ENCODE measurements around the gene EFCAB14. TPM values are rescaled to one million over a fixed set of nuclear protein-coding genes. Genes with fewer than 3 reads are reported as not detected.

Gene EFCAB14
- total RNA-seq, 1 experiment from 2014 or later, result 95.4 TPM

GRCh38 chr1:46649764-46650163 lies 69.2 kb downstream of the EFCAB14 start:
- Histone ChIP-seq H3F3A (ENCODE audit: insufficient read depth, low read depth) (0 out of 2 replicates have a peak, but pooled peaks cover 11% of the 10 kb centered on the region), H3K36me3 (ENCODE audit: low read depth) (peaks cover 2% of the 10 kb centered on the region; the same call in 1 of the 2 replicates), H3K79me2 (ENCODE audit: low read depth) (no peaks in the 10 kb centered on the region), H4K20me1 (ENCODE audit: insufficient read depth) (no peaks in the 10 kb centered on the region), H3K9me2 (ENCODE audit: insufficient read depth) (no peaks in the 10 kb centered on the region), H2AFZ (no peak overlapping the region), H3K4me3 (no peak overlapping the region), H3K27me3 (ENCODE audit: insufficient read depth, low read depth) (no peaks in the 10 kb centered on the region), H3K4me2 (no peak overlapping the region), H3K27ac (no peak overlapping the region), H3K4me1 (replicated peaks; ENCODE audit: insufficient read depth) (0 out of 2 replicates have a peak, but pooled peaks cover 4% of the 10 kb centered on the region), H3K9me3 (ENCODE audit: insufficient read depth, low read depth) (no peaks in the 10 kb centered on the region)
- no peak for DNase-seq
- TF ChIP-seq CTCF (conservative IDR thresholded peaks at IDR 0.05), result no peak
- no peak for TF ChIP-seq EZH2 (IDR thresholded peaks at IDR 0.05; ENCODE audit: low read depth)
- intact Hi-C loops (cut with micrococcal nuclease; ENCODE audit: unreplicated experiment), result no loop called here
- ChIA-PET CTCF (no interaction called here), POLR2A (ENCODE audit: unreplicated experiment) (no interaction called here)
- BruUV-seq (replicated peaks), result no TSS peak

DNA sequence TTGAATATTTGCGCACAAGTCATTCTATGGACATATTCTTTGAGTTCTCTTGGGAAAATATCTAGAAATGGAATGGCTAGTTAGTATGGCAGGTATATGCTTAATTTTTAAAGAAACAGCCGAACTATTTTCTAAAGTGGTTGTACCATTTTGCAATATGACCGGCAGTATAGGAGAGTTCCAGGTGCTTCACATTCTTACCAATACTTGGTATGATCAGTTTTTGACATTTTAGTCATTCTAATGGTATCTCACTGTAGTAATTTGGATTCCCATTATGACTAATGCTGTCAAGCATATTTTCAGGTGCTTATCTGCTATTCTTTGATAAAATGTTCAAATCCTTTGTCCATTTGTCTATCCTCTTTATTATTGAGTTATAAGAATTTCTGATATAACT lies 71.3 kb downstream of the EFCAB14 start:
- no peaks in the 10 kb centered on the region for H3K36me3 ChIP-seq (ENCODE audit: low read depth)
- no peak for DNase-seq
- H3K9me2 ChIP-seq (ENCODE audit: insufficient read depth), result no peaks in the 10 kb centered on the region
- no peak overlapping the region for H2AFZ ChIP-seq
- intact Hi-C loops (cut with micrococcal nuclease; ENCODE audit: unreplicated experiment), result no loop called here
- CTCF ChIA-PET, result interaction anchor here (0.6 kb wide), 1 partner anchor 24 kb away, joined by 4 read pairs; no protein-coding TSS in a partner anchor
- peaks cover 20% of the 10 kb centered on the region for H3F3A ChIP-seq (ENCODE audit: insufficient read depth, low read depth)
- H3K4me2 ChIP-seq, result no peak overlapping the region
- no peaks in the 10 kb centered on the region for H3K9me3 ChIP-seq (ENCODE audit: insufficient read depth, low read depth)
- H3K4me3 ChIP-seq, result no peak overlapping the region
- no peak for TF ChIP-seq CTCF (conservative IDR thresholded peaks at IDR 0.05)
- TF ChIP-seq EZH2 (IDR thresholded peaks at IDR 0.05; ENCODE audit: low read depth), result no peak
- H3K27me3 ChIP-seq (ENCODE audit: insufficient read depth, low read depth), result no peaks in the 10 kb centered on the region
- no peak overlapping the region for H3K27ac ChIP-seq
- no peaks in the 10 kb centered on the region for H3K79me2 ChIP-seq (ENCODE audit: low read depth)
- H3K4me1 ChIP-seq (replicated peaks; ENCODE audit: insufficient read depth), result peaks cover 19% of the 10 kb centered on the region
- no TSS peak for BruUV-seq (replicated peaks)
- POLR2A ChIA-PET (ENCODE audit: unreplicated experiment), result no interaction called here
- H4K20me1 ChIP-seq (ENCODE audit: insufficient read depth), result no peaks in the 10 kb centered on the region

- Histone ChIP-seq H3K27ac (no peak overlapping the region), H3F3A (ENCODE audit: insufficient read depth, low read depth) (peaks cover 17% of the 10 kb centered on the region), H3K27me3 (ENCODE audit: insufficient read depth, low read depth) (no peaks in the 10 kb centered on the region), H3K4me2 (no peak overlapping the region), H3K9me2 (ENCODE audit: insufficient read depth) (no peaks in the 10 kb centered on the region), H3K79me2 (ENCODE audit: low read depth) (no peaks in the 10 kb centered on the region), H3K9me3 (ENCODE audit: insufficient read depth, low read depth) (no peaks in the 10 kb centered on the region), H4K20me1 (ENCODE audit: insufficient read depth) (no peaks in the 10 kb centered on the region), H2AFZ (no peak overlapping the region), H3K4me1 (replicated peaks; ENCODE audit: insufficient read depth) (peaks cover 23% of the 10 kb centered on the region), H3K36me3 (ENCODE audit: low read depth) (peaks cover 3% of the 10 kb centered on the region; the same call in 1 of the 2 replicates), H3K4me3 (no peak overlapping the region)
- intact Hi-C loops (cut with micrococcal nuclease; ENCODE audit: unreplicated experiment), result no loop called here
- DNase-seq, result no peak
- ChIA-PET CTCF (no interaction called here), POLR2A (ENCODE audit: unreplicated experiment) (no interaction called here)
- no TSS peak for BruUV-seq (replicated peaks)
- TF ChIP-seq EZH2 (IDR thresholded peaks at IDR 0.05; ENCODE audit: low read depth) (no peak), CTCF (conservative IDR thresholded peaks at IDR 0.05) (no peak)
Observed at GRCh38 chr1:46646844-46647243, 72.1 kb downstream of the EFCAB14 start.

Measured in PC-9 (cell line).